GM23338 (cell line): ENCODE measurements around the gene COL4A2. TPM values are rescaled to one million over a fixed set of nuclear protein-coding genes. Genes with fewer than 3 reads are reported as not detected.

Source experiments
- ATAC-seq: fragments of 200-7000 bp; cut with Tn5 transposase; 3 replicates; pipeline ENCODE4 v1.9.1; 2020
- DNase-seq: peaks from one replicate; pipeline ENCODE4 v3.0.0-alpha.2; 2015; ENCODE audit warnings: low spot score
- H2AFZ ChIP-seq: fragments of 200-600 bp; sonication (generic); 2 replicates; pipeline ENCODE4 v1.8.0; 2016; ENCODE audit warnings: antibody characterized with exemption, mild to moderate bottlenecking, moderate library complexity
- H3F3A ChIP-seq: fragments of 200-600 bp; sonication (generic); replicated peaks from 2 replicates; pipeline ENCODE4 v1.8.0; 2017; ENCODE audit warnings: antibody characterized with exemption, mixed run types, low read depth
- H3K27ac ChIP-seq: fragments of 200-600 bp; sonication (generic); 2 replicates; pipeline ENCODE4 v1.6.1; 2016; ENCODE audit warnings: low read depth
- H3K27me3 ChIP-seq: fragments of 200-600 bp; sonication (generic); 2 replicates; pipeline ENCODE4 v1.8.0; 2016; ENCODE audit warnings: mild to moderate bottlenecking, mixed run types, moderate library complexity; ENCODE audit not compliant: insufficient read depth
- H3K36me3 ChIP-seq: fragments of 200-600 bp; sonication (generic); 2 replicates; pipeline ENCODE4 v1.8.0; 2016; ENCODE audit warnings: mild to moderate bottlenecking; ENCODE audit not compliant: insufficient read depth
- H3K4me1 ChIP-seq: fragments of 200-600 bp; sonication (generic); 2 replicates; pipeline ENCODE4 v1.8.0; 2016; ENCODE audit warnings: mild to moderate bottlenecking, moderate library complexity; ENCODE audit not compliant: insufficient read depth
- H3K4me2 ChIP-seq: fragments of 200-600 bp; sonication (generic); 2 replicates; pipeline ENCODE4 v1.7.1; 2017; ENCODE audit warnings: mixed run types
- H3K4me3 ChIP-seq: fragments of 200-600 bp; sonication (generic); 2 replicates; pipeline ENCODE4 v1.6.1; 2016; ENCODE audit warnings: mixed run types
- H3K79me2 ChIP-seq: fragments of 200-600 bp; sonication (generic); replicated peaks from 2 replicates; pipeline ENCODE4 v1.8.0; 2017; ENCODE audit warnings: mild to moderate bottlenecking; ENCODE audit not compliant: insufficient read depth
- H3K9me2 ChIP-seq: fragments of 200-600 bp; sonication (generic); 2 replicates; pipeline ENCODE4 v1.8.0; 2017; ENCODE audit not compliant: insufficient read depth
- H4K20me1 ChIP-seq: fragments of 200-600 bp; sonication (generic); replicated peaks from 2 replicates; pipeline ENCODE4 v1.8.0; 2017; ENCODE audit warnings: mild to moderate bottlenecking; ENCODE audit not compliant: insufficient read depth
- H3K27ac Mint-ChIP-seq: 2 replicates; pipeline ENCODE4 v1.8.0; 2020; ENCODE audit warnings: inconsistent platforms, mild to moderate bottlenecking, moderate library complexity, mixed read lengths
- H3K27me3 Mint-ChIP-seq: 3 replicates; pipeline ENCODE4 v1.8.0; 2022; ENCODE audit warnings: low read depth, mild to moderate bottlenecking, moderate library complexity, mixed read lengths, inconsistent platforms; ENCODE audit not compliant: insufficient read depth, poor library complexity
- H3K36me3 Mint-ChIP-seq: 3 replicates; pipeline ENCODE4 v1.8.0; 2021; ENCODE audit warnings: low read depth, mild to moderate bottlenecking, inconsistent platforms, moderate library complexity, mixed read lengths
- H3K4me1 Mint-ChIP-seq: 3 replicates; pipeline ENCODE4 v1.8.0; 2020; ENCODE audit warnings: mild to moderate bottlenecking, inconsistent platforms, mixed read lengths
- H3K4me3 Mint-ChIP-seq: 3 replicates; pipeline ENCODE4 v1.8.0; 2021; ENCODE audit warnings: moderate library complexity, mild to moderate bottlenecking, inconsistent platforms, mixed read lengths
- H3K9me3 Mint-ChIP-seq: 3 replicates; pipeline ENCODE4 v1.8.0; 2020; ENCODE audit warnings: moderate library complexity, mild to moderate bottlenecking, inconsistent platforms, mixed read lengths
- CREB1 ChIP-seq: fragments of 250-450 bp; sonication (Bioruptor Pico); IDR thresholded peaks from 2 replicates; pipeline ENCODE4 v1.5.0; 2020; ENCODE audit warnings: low read depth, mild to moderate bottlenecking, moderate library complexity
- ETS1 ChIP-seq: IDR thresholded peaks from 2 replicates; pipeline ENCODE4 v1.6.1; 2016; ENCODE audit warnings: antibody characterized with exemption
- EZH2 ChIP-seq: fragments of 200-600 bp; sonication (generic); IDR thresholded peaks from one replicate; pipeline ENCODE4 v1.8.0; 2017; ENCODE audit warnings: antibody characterized with exemption, mild to moderate bottlenecking, low read depth; ENCODE audit not compliant: unreplicated experiment
- EZH2phosphoT487 ChIP-seq: fragments of 200-600 bp; sonication (generic); IDR thresholded peaks from one replicate; pipeline ENCODE4 v1.8.1; 2018; ENCODE audit warnings: antibody characterized with exemption; ENCODE audit not compliant: unreplicated experiment
- JUNB ChIP-seq: IDR thresholded peaks from one replicate; pipeline ENCODE4 v1.6.1; 2016; ENCODE audit warnings: antibody characterized with exemption; ENCODE audit not compliant: unreplicated experiment
- NANOG ChIP-seq: IDR thresholded peaks from 2 replicates; pipeline ENCODE4 v1.6.1; 2016; ENCODE audit warnings: antibody characterized with exemption, borderline replicate concordance
- POLR2AphosphoS5 ChIP-seq: IDR thresholded peaks from 2 replicates; pipeline ENCODE4 v1.6.1; 2016; ENCODE audit warnings: antibody characterized with exemption, low read depth
- STAT1 ChIP-seq: IDR thresholded peaks from one replicate; pipeline ENCODE4 v1.6.1; 2016; ENCODE audit warnings: antibody characterized with exemption; ENCODE audit not compliant: unreplicated experiment
- ZNF114 ChIP-seq: fragments of 250-450 bp; sonication (Bioruptor Pico); IDR thresholded peaks from 2 replicates; pipeline ENCODE4 v1.5.0; 2020; ENCODE audit warnings: mild to moderate bottlenecking, moderate library complexity
- ZNF331 ChIP-seq: fragments of 250-450 bp; sonication (Bioruptor Pico); IDR thresholded peaks from 2 replicates; pipeline ENCODE4 v1.5.0; 2020; ENCODE audit warnings: low read depth, mild to moderate bottlenecking, moderate library complexity
- polyA plus RNA-seq: library from polyadenylated mRNA; unstranded; fragments of >200 nt; fragmentation: Nextera tagmentation; extraction: Ambion mirVana; gene quantifications from 2 replicates; pipeline ENCODE4 v1.2.1, GENCODE V29; 2016
- total RNA-seq: library from RNA; depleted of rRNA; stranded (reverse); fragments of >200 nt; shearing (Covaris generic); gene quantifications from 2 replicates; pipeline ENCODE4 v1.2.3, GENCODE V29; 2014
- TF ChIP-seq, protein P1 (sequence below): IDR thresholded peaks from one replicate; pipeline ENCODE4 v1.6.1; 2018; ENCODE audit warnings: antibody characterized with exemption; ENCODE audit not compliant: unreplicated experiment
- TF ChIP-seq, protein P2 (sequence below): fragments of 250-450 bp; sonication (Bioruptor Pico); IDR thresholded peaks from 2 replicates; pipeline ENCODE4 v1.5.0; 2020; ENCODE audit warnings: mild to moderate bottlenecking, moderate library complexity

COL4A2 gene
- total and polyA plus RNA-seq, 2 experiments from 2014 or later: 37.4 to 131 TPM

GRCh38 chr13:110356362-110356761 is 49.3 kb downstream of the COL4A2 start:
- no peaks in the 10 kb centered on the region for H3K27me3 ChIP-seq
- DNase-seq: no peak
- H2AFZ ChIP-seq: no peak overlapping the region
- H3K4me3 ChIP-seq: no peak overlapping the region
- H3K27ac ChIP-seq: peak overlapping the region; percentile 87; the same call in 1 of the 2 replicates
- Mint-ChIP-seq H3K27ac (peak overlapping the region; percentile 49; the same call in 1 of the 2 replicates), H3K4me3 (no peak overlapping the region; the same call in 2 of the 3 replicates), H3K9me3 (no peaks in the 10 kb centered on the region), H3K36me3 (peaks cover 3% of the 10 kb centered on the region; the same call in 2 of the 3 replicates), H3K4me1 (peaks cover 43% of the 10 kb centered on the region), H3K27me3 (peaks cover 8% of the 10 kb centered on the region)
- peaks cover 7% of the 10 kb centered on the region; the same call in 1 of the 2 replicates for H3K36me3 ChIP-seq
- peaks cover 7% of the 10 kb centered on the region; the same call in 1 of the 2 replicates for H3K79me2 ChIP-seq
- TF ChIP-seq ETS1: no peak
- no peak for TF ChIP-seq POLR2AphosphoS5
- TF ChIP-seq ZNF331 (CRISPR knock-in tag): no peak
- no peak for TF ChIP-seq JUNB
- TF ChIP-seq ZNF114 (CRISPR knock-in tag): no peak
- TF ChIP-seq, protein P1, sequence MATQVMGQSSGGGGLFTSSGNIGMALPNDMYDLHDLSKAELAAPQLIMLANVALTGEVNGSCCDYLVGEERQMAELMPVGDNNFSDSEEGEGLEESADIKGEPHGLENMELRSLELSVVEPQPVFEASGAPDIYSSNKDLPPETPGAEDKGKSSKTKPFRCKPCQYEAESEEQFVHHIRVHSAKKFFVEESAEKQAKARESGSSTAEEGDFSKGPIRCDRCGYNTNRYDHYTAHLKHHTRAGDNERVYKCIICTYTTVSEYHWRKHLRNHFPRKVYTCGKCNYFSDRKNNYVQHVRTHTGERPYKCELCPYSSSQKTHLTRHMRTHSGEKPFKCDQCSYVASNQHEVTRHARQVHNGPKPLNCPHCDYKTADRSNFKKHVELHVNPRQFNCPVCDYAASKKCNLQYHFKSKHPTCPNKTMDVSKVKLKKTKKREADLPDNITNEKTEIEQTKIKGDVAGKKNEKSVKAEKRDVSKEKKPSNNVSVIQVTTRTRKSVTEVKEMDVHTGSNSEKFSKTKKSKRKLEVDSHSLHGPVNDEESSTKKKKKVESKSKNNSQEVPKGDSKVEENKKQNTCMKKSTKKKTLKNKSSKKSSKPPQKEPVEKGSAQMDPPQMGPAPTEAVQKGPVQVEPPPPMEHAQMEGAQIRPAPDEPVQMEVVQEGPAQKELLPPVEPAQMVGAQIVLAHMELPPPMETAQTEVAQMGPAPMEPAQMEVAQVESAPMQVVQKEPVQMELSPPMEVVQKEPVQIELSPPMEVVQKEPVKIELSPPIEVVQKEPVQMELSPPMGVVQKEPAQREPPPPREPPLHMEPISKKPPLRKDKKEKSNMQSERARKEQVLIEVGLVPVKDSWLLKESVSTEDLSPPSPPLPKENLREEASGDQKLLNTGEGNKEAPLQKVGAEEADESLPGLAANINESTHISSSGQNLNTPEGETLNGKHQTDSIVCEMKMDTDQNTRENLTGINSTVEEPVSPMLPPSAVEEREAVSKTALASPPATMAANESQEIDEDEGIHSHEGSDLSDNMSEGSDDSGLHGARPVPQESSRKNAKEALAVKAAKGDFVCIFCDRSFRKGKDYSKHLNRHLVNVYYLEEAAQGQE: no peak
- no peak for TF ChIP-seq CREB1 (CRISPR knock-in tag)
- TF ChIP-seq EZH2: no peak
- TF ChIP-seq NANOG: no peak
- TF ChIP-seq STAT1: no peak
- no peak for TF ChIP-seq EZH2phosphoT487
- TF ChIP-seq, protein P2, sequence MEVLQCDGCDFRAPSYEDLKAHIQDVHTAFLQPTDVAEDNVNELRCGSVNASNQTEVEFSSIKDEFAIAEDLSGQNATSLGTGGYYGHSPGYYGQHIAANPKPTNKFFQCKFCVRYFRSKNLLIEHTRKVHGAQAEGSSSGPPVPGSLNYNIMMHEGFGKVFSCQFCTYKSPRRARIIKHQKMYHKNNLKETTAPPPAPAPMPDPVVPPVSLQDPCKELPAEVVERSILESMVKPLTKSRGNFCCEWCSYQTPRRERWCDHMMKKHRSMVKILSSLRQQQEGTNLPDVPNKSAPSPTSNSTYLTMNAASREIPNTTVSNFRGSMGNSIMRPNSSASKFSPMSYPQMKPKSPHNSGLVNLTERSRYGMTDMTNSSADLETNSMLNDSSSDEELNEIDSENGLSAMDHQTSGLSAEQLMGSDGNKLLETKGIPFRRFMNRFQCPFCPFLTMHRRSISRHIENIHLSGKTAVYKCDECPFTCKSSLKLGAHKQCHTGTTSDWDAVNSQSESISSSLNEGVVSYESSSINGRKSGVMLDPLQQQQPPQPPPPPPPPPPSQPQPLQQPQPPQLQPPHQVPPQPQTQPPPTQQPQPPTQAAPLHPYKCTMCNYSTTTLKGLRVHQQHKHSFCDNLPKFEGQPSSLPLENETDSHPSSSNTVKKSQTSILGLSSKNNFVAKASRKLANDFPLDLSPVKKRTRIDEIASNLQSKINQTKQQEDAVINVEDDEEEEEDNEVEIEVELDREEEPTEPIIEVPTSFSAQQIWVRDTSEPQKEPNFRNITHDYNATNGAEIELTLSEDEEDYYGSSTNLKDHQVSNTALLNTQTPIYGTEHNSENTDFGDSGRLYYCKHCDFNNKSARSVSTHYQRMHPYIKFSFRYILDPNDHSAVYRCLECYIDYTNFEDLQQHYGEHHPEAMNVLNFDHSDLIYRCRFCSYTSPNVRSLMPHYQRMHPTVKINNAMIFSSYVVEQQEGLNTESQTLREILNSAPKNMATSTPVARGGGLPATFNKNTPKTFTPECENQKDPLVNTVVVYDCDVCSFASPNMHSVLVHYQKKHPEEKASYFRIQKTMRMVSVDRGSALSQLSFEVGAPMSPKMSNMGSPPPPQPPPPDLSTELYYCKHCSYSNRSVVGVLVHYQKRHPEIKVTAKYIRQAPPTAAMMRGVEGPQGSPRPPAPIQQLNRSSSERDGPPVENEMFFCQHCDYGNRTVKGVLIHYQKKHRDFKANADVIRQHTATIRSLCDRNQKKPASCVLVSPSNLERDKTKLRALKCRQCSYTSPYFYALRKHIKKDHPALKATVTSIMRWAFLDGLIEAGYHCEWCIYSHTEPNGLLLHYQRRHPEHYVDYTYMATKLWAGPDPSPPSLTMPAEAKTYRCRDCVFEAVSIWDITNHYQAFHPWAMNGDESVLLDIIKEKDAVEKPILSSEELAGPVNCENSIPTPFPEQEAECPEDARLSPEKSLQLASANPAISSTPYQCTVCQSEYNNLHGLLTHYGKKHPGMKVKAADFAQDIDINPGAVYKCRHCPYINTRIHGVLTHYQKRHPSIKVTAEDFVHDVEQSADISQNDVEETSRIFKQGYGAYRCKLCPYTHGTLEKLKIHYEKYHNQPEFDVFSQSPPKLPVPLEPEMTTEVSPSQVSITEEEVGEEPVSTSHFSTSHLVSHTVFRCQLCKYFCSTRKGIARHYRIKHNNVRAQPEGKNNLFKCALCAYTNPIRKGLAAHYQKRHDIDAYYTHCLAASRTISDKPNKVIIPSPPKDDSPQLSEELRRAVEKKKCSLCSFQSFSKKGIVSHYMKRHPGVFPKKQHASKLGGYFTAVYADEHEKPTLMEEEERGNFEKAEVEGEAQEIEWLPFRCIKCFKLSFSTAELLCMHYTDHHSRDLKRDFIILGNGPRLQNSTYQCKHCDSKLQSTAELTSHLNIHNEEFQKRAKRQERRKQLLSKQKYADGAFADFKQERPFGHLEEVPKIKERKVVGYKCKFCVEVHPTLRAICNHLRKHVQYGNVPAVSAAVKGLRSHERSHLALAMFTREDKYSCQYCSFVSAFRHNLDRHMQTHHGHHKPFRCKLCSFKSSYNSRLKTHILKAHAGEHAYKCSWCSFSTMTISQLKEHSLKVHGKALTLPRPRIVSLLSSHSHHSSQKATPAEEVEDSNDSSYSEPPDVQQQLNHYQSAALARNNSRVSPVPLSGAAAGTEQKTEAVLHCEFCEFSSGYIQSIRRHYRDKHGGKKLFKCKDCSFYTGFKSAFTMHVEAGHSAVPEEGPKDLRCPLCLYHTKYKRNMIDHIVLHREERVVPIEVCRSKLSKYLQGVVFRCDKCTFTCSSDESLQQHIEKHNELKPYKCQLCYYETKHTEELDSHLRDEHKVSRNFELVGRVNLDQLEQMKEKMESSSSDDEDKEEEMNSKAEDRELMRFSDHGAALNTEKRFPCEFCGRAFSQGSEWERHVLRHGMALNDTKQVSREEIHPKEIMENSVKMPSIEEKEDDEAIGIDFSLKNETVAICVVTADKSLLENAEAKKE (CRISPR knock-in tag): no peak
- no peaks in the 10 kb centered on the region for H3F3A ChIP-seq
- H3K9me2 ChIP-seq: no peaks in the 10 kb centered on the region
- peak overlapping the region; percentile 32; the same call in 1 of the 2 replicates for H3K4me2 ChIP-seq
- H3K4me1 ChIP-seq: peaks cover 28% of the 10 kb centered on the region
- no peak for ATAC-seq
- peaks cover 3% of the 10 kb centered on the region for H4K20me1 ChIP-seq
